Left ventricle myocardium superior (tissue), 1 donor: ENCODE results near the gene AUTS2. TPM values are rescaled to one million over a fixed set of nuclear protein-coding genes. Genes with fewer than 3 reads are reported as not detected.
A peak's percentile ranks its signal among the peaks of the same experiment; 100 is the strongest.

ENCODE experiments used
- ATAC-seq: fragments of 200-7000 bp; cut with Tn5 transposase; one replicate; pipeline ENCODE4 v1.9.1; 2020; ENCODE audit warnings: mild to moderate bottlenecking, moderate library complexity
- DNase-seq: peaks from one replicate; pipeline ENCODE4 v3.0.0-alpha.2; 2020
- intact Hi-C: fragments of 100-400 bp; cut with micrococcal nuclease; formaldehyde crosslinking; loops from one replicate; pipeline ENCODE4 v1.11.0; 2022
- total RNA-seq: library from RNA; stranded (reverse); fragmentation: NEBNext Ultra II Directional; extraction: Animal tissue kit (Norgen Biotek cat#: 25700); gene quantifications from one replicate; pipeline ENCODE4 v1.2.1, GENCODE V29; 2021
- donor health status: DM: no; HTN: yes; CAD: no; lungs with severe emphysema.

The AUTS2 gene
- total RNA-seq, 1 donor from 2014 or later: 7.9 TPM

GRCh38 chr7:70596598-70596913, 998.3 kb downstream of the AUTS2 start:
- no peak for DNase-seq
- intact Hi-C loops: no loop called here
- no peak for ATAC-seq

GRCh38 chr7:70597066-70597465, 998.8 kb downstream of the AUTS2 start:
- ATAC-seq (no peak), DNase-seq (no peak)
- intact Hi-C loops: no loop called here

GRCh38 chr7:70598976-70599375, 1000.7 kb downstream of the AUTS2 start:
- DNase-seq (no peak), ATAC-seq (no peak)
- intact Hi-C loops: no loop called here

- intact Hi-C loops: no loop called here
- DNase-seq (no peak), ATAC-seq (no peak)
These were observed 1001.3 kb downstream of the AUTS2 start for GRCh38 chr7:70599446-70600190.

- intact Hi-C loops: no loop called here
- no peak for DNase-seq
- ATAC-seq: no peak
These were observed 1002.7 kb downstream of the AUTS2 start for GRCh38 chr7:70600993-70601392.

- no peak for ATAC-seq
- intact Hi-C loops: no loop called here
These were observed 1003.8 kb downstream of the AUTS2 start for GRCh38 chr7:70602117-70602516.

GRCh38 chr7:70607281-70607680, 1009.0 kb downstream of the AUTS2 start:
- intact Hi-C loops: no loop called here

More at GRCh38 chr7:70602117-70602516, 1003.8 kb downstream of the AUTS2 start:
- DNase-seq: no peak

GRCh38 chr7:70607759-70608158, 1009.5 kb downstream of the AUTS2 start:
- intact Hi-C loops: no loop called here
- ATAC-seq: no peak
- DNase-seq: no peak

More at GRCh38 chr7:70607281-70607680, 1009.0 kb downstream of the AUTS2 start:
- DNase-seq (no peak), ATAC-seq (no peak)

- ATAC-seq: no peak
- no peak for DNase-seq
- intact Hi-C loops: no loop called here
These were observed 1010.0 kb downstream of the AUTS2 start for GRCh38 chr7:70608229-70608628.

GRCh38 chr7:70612811-70613210, 1014.5 kb downstream of the AUTS2 start:
- no peak for DNase-seq
- ATAC-seq: no peak
- intact Hi-C loops: no loop called here

- intact Hi-C loops: no loop called here
- DNase-seq (peak; percentile 92), ATAC-seq (peak; percentile 98)
These were observed 1016.2 kb downstream of the AUTS2 start for GRCh38 chr7:70614237-70615045.

- intact Hi-C loops: no loop called here
- DNase-seq (no peak), ATAC-seq (no peak)
These were observed 1016.9 kb downstream of the AUTS2 start for GRCh38 chr7:70615066-70615606.

GRCh38 chr7:70616211-70616610, 1017.9 kb downstream of the AUTS2 start:
- ATAC-seq (no peak), DNase-seq (no peak)
- intact Hi-C loops: no loop called here

GRCh38 chr7:70616821-70617220, 1018.5 kb downstream of the AUTS2 start:
- DNase-seq (no peak), ATAC-seq (no peak)
- intact Hi-C loops: no loop called here

GRCh38 chr7:70618020-70618551, 1019.8 kb downstream of the AUTS2 start:
- intact Hi-C loops: no loop called here
- peak; percentile 64 for DNase-seq
- ATAC-seq: no peak

GRCh38 chr7:70619130-70619529, 1020.9 kb downstream of the AUTS2 start:
- intact Hi-C loops: no loop called here

GRCh38 chr7:70619659-70620058, 1021.4 kb downstream of the AUTS2 start:
- intact Hi-C loops: no loop called here
- no peak for ATAC-seq
- DNase-seq: no peak

More at GRCh38 chr7:70619130-70619529, 1020.9 kb downstream of the AUTS2 start:
- ATAC-seq (no peak), DNase-seq (no peak)

- intact Hi-C loops: no loop called here
- DNase-seq (no peak), ATAC-seq (no peak)
These were observed 1022.2 kb downstream of the AUTS2 start for GRCh38 chr7:70620333-70621055.

GRCh38 chr7:70621954-70622600, 1023.8 kb downstream of the AUTS2 start:
- intact Hi-C loops: no loop called here
- no peak for ATAC-seq

More at GRCh38 chr7:70621954-70622600, 1023.8 kb downstream of the AUTS2 start:
- no peak for DNase-seq
